Mammary epithelial cell (primary cell): ENCODE measurements around the gene TIMM13.

Source experiments
- CTCF ChIP-seq, 2 donors: IDR thresholded peaks in 1 of 2; conservative IDR thresholded peaks in 1 of 2; 2 replicates each; pipeline ENCODE4 v1.5.1; 2011 to 2012; ENCODE audit warnings: inconsistent platforms in 2 of 2, low read length in 2 of 2, mild to moderate bottlenecking in 2 of 2, control low read depth in 1 of 2, low read depth in 1 of 2; ENCODE audit not compliant: insufficient read depth in 1 of 2; ENCODE audit errors: extremely low read depth in 1 of 2
- EZH2 ChIP-seq: IDR thresholded peaks from 2 replicates; pipeline ENCODE4 v1.6.1; 2012; ENCODE audit warnings: low read length, inconsistent platforms, borderline replicate concordance

GRCh38 chr19:2381148-2381820 lies 46.1 kb downstream of the TIMM13 start:
- TF ChIP-seq CTCF (conservative IDR thresholded peaks at IDR 0.05 in 1 of 2, IDR thresholded peaks at IDR 0.05 in 1 of 2; ENCODE audit: extremely low read depth in 1 of 2, insufficient read depth in 1 of 2, low read depth in 1 of 2, low read length in 2 of 2) (no peak), EZH2 (no peak)
